Stimulated activated CD4-positive, alpha-beta T cell treated with anti-CD3 and anti-CD28 coated beads, TNF-alpha, amount 100 ng/mL, for 48 hours (primary cell): ENCODE results near the gene ZNF497.

ENCODE experiments used
- DNase-seq, 3 donors: peaks; one replicate each; pipeline ENCODE4 v3.0.0-alpha.2; 2020; ENCODE audit warnings: low read depth in 3 of 3

Gene ZNF497

DNA sequence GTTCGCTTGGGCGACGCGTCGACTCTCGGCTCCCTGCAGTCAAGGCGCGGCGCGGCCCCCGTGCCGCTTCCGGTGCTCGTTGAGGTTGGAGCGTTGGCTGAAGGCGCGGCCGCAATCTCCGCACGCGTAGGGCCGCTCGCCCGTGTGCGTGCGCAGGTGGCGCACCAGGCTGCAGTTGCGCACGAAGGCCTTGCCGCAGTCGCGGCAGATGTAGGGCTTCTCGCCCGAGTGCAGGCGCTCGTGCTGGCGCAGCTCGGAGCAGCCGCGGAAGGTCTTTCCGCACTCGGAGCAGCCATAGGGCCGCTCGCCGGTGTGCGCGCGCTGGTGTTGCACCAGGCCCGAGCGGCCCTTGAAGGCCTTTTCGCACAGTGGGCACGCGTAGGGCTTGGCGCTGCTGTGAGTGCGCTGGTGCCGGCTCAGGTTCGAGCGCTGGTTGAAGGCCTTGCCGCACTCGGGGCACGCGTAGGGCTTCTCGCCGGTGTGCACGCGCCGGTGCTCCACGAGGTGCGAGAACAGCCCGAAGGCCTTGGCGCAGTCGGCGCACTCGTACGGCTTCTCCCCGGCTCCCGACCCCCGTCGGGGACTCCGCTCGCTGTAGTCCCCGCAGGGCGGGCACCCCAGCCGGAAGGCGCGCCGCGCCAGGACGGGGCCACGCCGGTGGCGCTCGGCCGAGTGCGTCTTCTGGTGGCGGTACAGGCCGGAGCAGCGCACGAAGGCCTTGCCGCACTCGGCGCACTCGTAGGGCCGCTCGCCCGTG, 5.3 kb upstream of the ZNF497 start:
- no peak for DNase-seq

GRCh38 chr19:58366585-58367430, 4.3 kb upstream of the ZNF497 start:
- no peak for DNase-seq

GRCh38 chr19:58364146-58364545, 1.6 kb upstream of the ZNF497 start:
- DNase-seq: no peak

- DNase-seq: peak in 1 of 3 donors; percentile 32
Measured at GRCh38 chr19:58361900-58362271, 665 bp downstream of the ZNF497 start.

- no peak for DNase-seq
Measured at GRCh38 chr19:58357481-58358145, 4.9 kb downstream of the ZNF497 start.

- DNase-seq: no peak
Measured at GRCh38 chr19:58356766-58357480, 5.6 kb downstream of the ZNF497 start.

- no peak for DNase-seq
Measured at GRCh38 chr19:58355908-58356765, 6.4 kb downstream of the ZNF497 start.

DNA sequence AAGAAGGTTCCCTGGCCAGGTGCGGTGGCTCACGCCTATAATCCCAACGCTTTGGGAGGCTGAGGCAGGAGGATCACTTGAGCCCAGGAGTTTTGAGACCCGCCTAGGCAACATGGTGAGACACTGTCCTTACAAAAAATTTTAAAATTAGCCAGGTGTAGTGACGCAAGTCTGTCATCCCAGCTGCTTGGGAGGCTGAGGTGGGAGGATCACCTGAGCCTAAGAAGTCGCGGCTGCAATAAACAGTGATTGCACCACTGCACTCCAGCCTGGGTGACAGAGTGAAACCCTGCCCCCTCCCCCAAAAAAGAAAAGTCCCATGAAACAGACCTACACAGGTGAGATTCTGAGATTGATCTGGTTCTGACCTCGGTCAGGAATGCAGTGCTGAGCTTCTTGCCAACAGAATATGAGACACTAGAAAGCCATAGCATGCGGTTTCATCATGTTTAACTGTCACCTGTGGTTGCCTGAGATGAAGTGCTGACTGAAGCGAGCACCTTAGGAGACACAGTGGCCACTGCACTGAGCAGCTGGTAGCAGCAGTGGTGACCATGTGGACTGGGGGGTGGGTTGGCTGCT, 7.2 kb downstream of the ZNF497 start:
- DNase-seq: no peak

GRCh38 chr19:58354478-58355030, 8.0 kb downstream of the ZNF497 start:
- DNase-seq: no peak

GRCh38 chr19:58353717-58354477, 8.7 kb downstream of the ZNF497 start:
- no peak for DNase-seq

- DNase-seq: no peak
Measured at GRCh38 chr19:58352760-58353671, 9.5 kb downstream of the ZNF497 start, which contains the start of gene A1BG. TSS of gene A1BG (minus strand) at chr19:58353492. CDS start at chr19:58353437, 55 bp downstream.

GRCh38 chr19:58351990-58352755, 10.4 kb downstream of the ZNF497 start:
- no peak for DNase-seq

GRCh38 chr19:58351558-58351878, 11.0 kb downstream of the ZNF497 start:
- no peak for DNase-seq

- no peak for DNase-seq
Measured at GRCh38 chr19:58350871-58351557, 11.5 kb downstream of the ZNF497 start.

GRCh38 chr19:58350001-58350861, 12.3 kb downstream of the ZNF497 start:
- no peak for DNase-seq

GRCh38 chr19:58349590-58349989, 13.0 kb downstream of the ZNF497 start:
- DNase-seq: no peak
